Esophagus squamous epithelium (tissue), 5 donors: Measurements from ENCODE around the gene TPRKB. TPM values are rescaled to one million over a fixed set of nuclear protein-coding genes. Genes with fewer than 3 reads are reported as not detected.
"Not testable (repeated sequence)": the region's sequence is repeated elsewhere in the genome, so short reads cannot be mapped to it uniquely, and the experiment has no call there.

Experiments
- DNase-seq: peaks from one replicate; lab custom pipeline; 2025; lab: John Stamatoyannopoulos, UW
- H3K27ac ChIP-seq, 4 donors: fragments of 200-600 bp; sonication (generic); one replicate each; pipeline ENCODE4 v1.5.1; 2016 to 2019; ENCODE audit warnings: mild to moderate bottlenecking in 1 of 4
- H3K27me3 ChIP-seq, 4 donors: fragments of 200-600 bp; sonication (generic); 1 replicate in 3 of 4; 2 replicates in 1 of 4; pipeline versions ENCODE4 v1.5.1 to v1.6.0; 2017 to 2021; ENCODE audit warnings: antibody characterized with exemption in 1 of 4
- H3K36me3 ChIP-seq, 3 donors: fragments of 200-600 bp; sonication (generic); one replicate each; pipeline ENCODE4 v1.5.1; 2016 to 2019
- H3K4me1 ChIP-seq, 3 donors: fragments of 200-600 bp; sonication (generic); one replicate each; pipeline ENCODE4 v1.5.1; 2017 to 2019
- H3K4me3 ChIP-seq, 4 donors: fragments of 200-600 bp; sonication (generic); 1 replicate in 3 of 4; 2 replicates in 1 of 4; pipeline ENCODE4 v1.5.1; 2016 to 2019; ENCODE audit warnings: mild to moderate bottlenecking in 2 of 4, moderate library complexity in 1 of 4
- H3K9me3 ChIP-seq, 3 donors: fragments of 200-600 bp; sonication (generic); one replicate each; pipeline ENCODE4 v1.5.1; 2016 to 2019
- POLR2A ChIP-seq, 4 donors: fragments of 450-650 bp; IDR thresholded peaks; one replicate each; pipeline ENCODE4 v1.6.1; 2017; ENCODE audit warnings: antibody characterized with exemption in 4 of 4, mild to moderate bottlenecking in 4 of 4, moderate library complexity in 3 of 4
- WGBS, 2 donors: methylation state at CpG; one replicate each; pipeline ENCODE4 v1.1.5; 2018; 5-methylcytosine and 5-hydroxymethylcytosine counted together
- intact Hi-C: fragments of 100-400 bp; cut with DNase I; formaldehyde crosslinking; loops from one replicate; pipeline ENCODE4 v1.15.0; 2022
- total RNA-seq, 4 donors: library from RNA; depleted of rRNA; stranded (reverse); fragments of >200 nt; gene quantifications; one replicate each; pipeline ENCODE4 v1.1.0, GENCODE V29; 2016
- TF ChIP-seq, protein P1 (sequence below), 6 experiments: fragments of 450-650 bp in 4 of 6; fragments of 200-600 bp in 2 of 6; sonication (generic) in 2 of 6; IDR thresholded peaks; one replicate each; pipeline ENCODE4 v1.5.1; 2016 to 2019; ENCODE audit warnings: antibody characterized with exemption in 6 of 6, mild to moderate bottlenecking in 4 of 6, moderate library complexity in 4 of 6
- donor health status: DM: yes; HTN: yes; CAD: no.

Gene TPRKB
- total RNA-seq, 4 donors from 2014 or later = 23.3 to 49.8 (median 44.9) TPM

GRCh38 chr2:73700131-73700611, 37.0 kb downstream of the TPRKB start:
- Histone ChIP-seq H3K4me3 (no peak overlapping the region), H3K27me3 (no peaks in the 10 kb centered on the region), H3K36me3 (no peaks in the 10 kb centered on the region), H3K9me3 (no peaks in the 10 kb centered on the region), H3K4me1 (peaks cover 0 to 34% (median 10%) of the 10 kb centered on the region in 3 donors), H3K27ac (peak overlapping the region in 3 of 4 donors; percentile 1 to 42 (median 16))
- DNase-seq = no peak
- intact Hi-C loops = no loop called here
- TF ChIP-seq, protein P1, sequence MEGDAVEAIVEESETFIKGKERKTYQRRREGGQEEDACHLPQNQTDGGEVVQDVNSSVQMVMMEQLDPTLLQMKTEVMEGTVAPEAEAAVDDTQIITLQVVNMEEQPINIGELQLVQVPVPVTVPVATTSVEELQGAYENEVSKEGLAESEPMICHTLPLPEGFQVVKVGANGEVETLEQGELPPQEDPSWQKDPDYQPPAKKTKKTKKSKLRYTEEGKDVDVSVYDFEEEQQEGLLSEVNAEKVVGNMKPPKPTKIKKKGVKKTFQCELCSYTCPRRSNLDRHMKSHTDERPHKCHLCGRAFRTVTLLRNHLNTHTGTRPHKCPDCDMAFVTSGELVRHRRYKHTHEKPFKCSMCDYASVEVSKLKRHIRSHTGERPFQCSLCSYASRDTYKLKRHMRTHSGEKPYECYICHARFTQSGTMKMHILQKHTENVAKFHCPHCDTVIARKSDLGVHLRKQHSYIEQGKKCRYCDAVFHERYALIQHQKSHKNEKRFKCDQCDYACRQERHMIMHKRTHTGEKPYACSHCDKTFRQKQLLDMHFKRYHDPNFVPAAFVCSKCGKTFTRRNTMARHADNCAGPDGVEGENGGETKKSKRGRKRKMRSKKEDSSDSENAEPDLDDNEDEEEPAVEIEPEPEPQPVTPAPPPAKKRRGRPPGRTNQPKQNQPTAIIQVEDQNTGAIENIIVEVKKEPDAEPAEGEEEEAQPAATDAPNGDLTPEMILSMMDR (IDR thresholded peaks at IDR 0.05) = no peak
- no peak for TF ChIP-seq POLR2A (IDR thresholded peaks at IDR 0.05)
- WGBS, 2 donors = 19 to 35% methylated on average over 5 of the region's 5 CpGs

DNA sequence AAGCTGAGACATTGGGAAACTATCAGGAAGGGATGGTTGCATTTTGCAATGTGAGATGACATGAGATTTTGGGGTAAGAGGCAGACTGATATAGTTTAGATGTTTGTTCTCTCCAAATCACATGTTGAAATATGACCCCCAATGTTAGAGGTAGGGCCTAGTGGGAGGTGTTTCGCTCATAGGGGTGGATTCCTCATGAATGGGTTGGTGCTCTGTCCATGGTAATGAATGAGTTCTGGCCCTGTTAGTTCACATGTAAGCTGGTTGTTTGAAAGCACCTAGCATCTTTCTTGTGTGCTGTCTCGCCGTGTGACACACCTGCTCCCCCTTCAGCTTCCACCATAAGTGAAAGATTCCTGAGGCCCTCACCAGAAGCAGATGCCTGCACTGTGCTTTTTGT, 37.7 kb downstream of the TPRKB start:
- 54 to 89% methylated on average over 1 to 3 of the region's 3 CpGs for WGBS, 2 donors
- H3K27ac ChIP-seq = no peak overlapping the region

GRCh38 chr2:73698101-73698500, 39.0 kb downstream of the TPRKB start:
- TF ChIP-seq, protein P1 (IDR thresholded peaks at IDR 0.05) = no peak
- no peak for TF ChIP-seq POLR2A (IDR thresholded peaks at IDR 0.05)
- H3K9me3 ChIP-seq = no peaks in the 10 kb centered on the region
- no peaks in the 10 kb centered on the region for H3K27me3 ChIP-seq
- intact Hi-C loops = loop anchor here (10.0 kb wide), 1 partner anchor 77 kb away; no protein-coding TSS in a partner anchor
- H3K4me1 ChIP-seq = peaks cover 0 to 34% (median 10%) of the 10 kb centered on the region in 3 donors
- H3K27ac ChIP-seq = no peak overlapping the region
- H3K4me3 ChIP-seq = no peak overlapping the region
- WGBS, 2 donors = 57 to 100% methylated on average over 1 of the region's 1 CpG
- H3K36me3 ChIP-seq = no peaks in the 10 kb centered on the region
- DNase-seq = no peak

More for the DNA sequence above, 37.7 kb downstream of the TPRKB start:
- no peaks in the 10 kb centered on the region for H3K36me3 ChIP-seq
- peaks cover 0 to 34% (median 10%) of the 10 kb centered on the region in 3 donors for H3K4me1 ChIP-seq
- no peaks in the 10 kb centered on the region for H3K9me3 ChIP-seq
- TF ChIP-seq, protein P1 (IDR thresholded peaks at IDR 0.05) = no peak
- no peak for TF ChIP-seq POLR2A (IDR thresholded peaks at IDR 0.05)
- intact Hi-C loops = loop anchor here (10.0 kb wide), 1 partner anchor 75 kb away; no protein-coding TSS in a partner anchor
- DNase-seq = no peak
- no peak overlapping the region for H3K4me3 ChIP-seq
- H3K27me3 ChIP-seq = no peaks in the 10 kb centered on the region

DNA sequence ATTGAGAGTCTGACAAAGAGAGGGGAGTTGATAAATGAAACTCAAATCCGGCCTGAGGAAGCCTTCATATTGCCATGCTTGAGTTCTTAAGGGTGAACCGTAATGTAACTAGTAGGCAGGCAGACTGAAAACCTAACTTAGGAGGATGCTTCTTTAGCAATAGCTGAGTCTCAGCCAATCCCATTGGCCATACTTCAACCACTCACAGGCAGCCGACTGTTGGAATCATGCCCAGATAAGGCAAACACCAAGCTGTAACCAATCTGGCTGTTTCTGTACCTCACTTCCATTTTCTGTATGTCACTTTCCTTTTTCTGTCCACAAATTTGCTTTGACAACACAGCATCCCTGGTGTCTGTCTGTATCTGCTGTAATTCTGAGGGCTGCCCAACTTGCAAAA, 39.5 kb downstream of the TPRKB start:
- Histone ChIP-seq H3K9me3 (no peaks in the 10 kb centered on the region), H3K27ac (no peak overlapping the region), H3K27me3 (no peaks in the 10 kb centered on the region), H3K36me3 (no peaks in the 10 kb centered on the region), H3K4me3 (no peak overlapping the region), H3K4me1 (peaks cover 0 to 34% (median 10%) of the 10 kb centered on the region in 3 donors)
- intact Hi-C loops = loop anchor here (10.0 kb wide), 1 partner anchor 77 kb away; no protein-coding TSS in a partner anchor
- TF ChIP-seq POLR2A (IDR thresholded peaks at IDR 0.05) = no peak
- TF ChIP-seq, protein P1 (IDR thresholded peaks at IDR 0.05) = no peak
- 63 to 69% methylated on average over 3 of the region's 3 CpGs for WGBS, 2 donors
- no peak for DNase-seq

GRCh38 chr2:73696985-73697384, 40.2 kb downstream of the TPRKB start:
- H3K27me3 ChIP-seq, H3K9me3 ChIP-seq, H3K27ac ChIP-seq, H3K36me3 ChIP-seq, DNase-seq, H3K4me3 ChIP-seq: not testable (repeated sequence)
- WGBS, 2 donors = 60 to 100% methylated on average over 1 of the region's 1 CpG
- intact Hi-C loops = loop anchor here (10.0 kb wide), 1 partner anchor 78 kb away; no protein-coding TSS in a partner anchor
- H3K4me1 ChIP-seq = peaks cover 0 to 29% (median 10%) of the 10 kb centered on the region in 3 donors

DNA sequence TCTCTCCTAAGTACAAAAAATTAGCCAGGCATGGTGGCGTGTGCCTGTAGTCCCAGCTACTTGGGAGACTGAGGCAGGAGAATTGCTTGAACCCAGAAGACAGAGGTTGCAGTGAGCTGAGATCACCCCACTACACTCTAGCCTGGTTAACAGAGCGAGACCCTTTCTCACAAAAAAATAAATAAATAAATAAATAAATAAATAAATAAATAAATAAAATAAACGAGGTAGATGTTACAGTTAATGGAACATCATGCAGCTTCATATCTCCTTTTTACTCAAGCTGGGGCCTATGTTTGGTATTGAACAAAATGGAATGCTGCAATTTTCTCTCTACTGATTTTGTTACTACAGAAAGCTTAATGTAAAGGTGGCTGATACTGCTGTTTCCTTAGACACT, 40.6 kb downstream of the TPRKB start:
- not testable (repeated sequence) for H3K27me3 ChIP-seq, H3K27ac ChIP-seq, H3K4me3 ChIP-seq, H3K9me3 ChIP-seq, H3K36me3 ChIP-seq, DNase-seq
- intact Hi-C loops = loop anchor here (10.0 kb wide), 1 partner anchor 78 kb away; no protein-coding TSS in a partner anchor
- WGBS, 2 donors = 81 to 90% methylated on average over 2 to 3 of the region's 3 CpGs
- peaks cover 0 to 24% (median 10%) of the 10 kb centered on the region in 3 donors for H3K4me1 ChIP-seq
